H1 (cell line): ENCODE data around the gene CLEC16A. TPM values are rescaled to one million over a fixed set of nuclear protein-coding genes. Genes with fewer than 3 reads are reported as not detected.

ENCODE experiments used
- CTCF ChIA-PET: fragments of 300-600 bp; sonication (Branson Sonifier 250); formaldehyde crosslinking; loops from one replicate; lab custom pipeline; 2021; ENCODE audit not compliant: partially characterized antibody; lab: Charles Lee
- POLR2A ChIA-PET: fragments of 300-600 bp; sonication (Branson Sonifier 250); formaldehyde crosslinking; loops from one replicate; lab custom pipeline; 2021; ENCODE audit warnings: inconsistent platforms; ENCODE audit not compliant: partially characterized antibody; lab: Charles Lee
- DNase-seq, 2 experiments: peaks; one replicate each; pipeline versions ENCODE4 v3.0.0 to v3.0.0-alpha.2; 2010 to 2022; ENCODE audit warnings: low spot score in 2 of 2, low read depth in 1 of 2, mixed read lengths in 1 of 2
- FAIRE-seq: peaks from 2 replicates; lab custom pipeline; 2011; peaks lifted over from hg19 to GRCh38; lab: Jason Lieb, UNC
- H2AFZ ChIP-seq: 2 replicates; pipeline ENCODE4 v1.8.1; 2012; ENCODE audit warnings: low read length, inconsistent platforms
- H2AK5ac ChIP-seq: 2 replicates; pipeline ENCODE4 v1.6.1; 2013; ENCODE audit warnings: low read depth, low read length
- H2BK120ac ChIP-seq: replicated peaks from 2 replicates; pipeline ENCODE3; 2013; ENCODE audit warnings: low read depth, low read length, inconsistent platforms
- H2BK12ac ChIP-seq: 2 replicates; pipeline ENCODE4 v1.6.1; 2013; ENCODE audit warnings: low read depth, low read length
- H2BK15ac ChIP-seq: 2 replicates; pipeline ENCODE4 v1.6.1; 2013; ENCODE audit warnings: low read length
- H2BK20ac ChIP-seq: 2 replicates; pipeline ENCODE4 v1.6.1; 2013; ENCODE audit warnings: low read length
- H2BK5ac ChIP-seq: 2 replicates; pipeline ENCODE4 v1.6.1; 2013; ENCODE audit warnings: low read depth, low read length
- H3K14ac ChIP-seq: 2 replicates; pipeline ENCODE4 v1.6.1; 2013; ENCODE audit warnings: inconsistent platforms; ENCODE audit not compliant: insufficient read length
- H3K18ac ChIP-seq: 2 replicates; pipeline ENCODE4 v1.6.1; 2013; ENCODE audit warnings: low read length; ENCODE audit errors: extremely low read depth
- H3K23ac ChIP-seq: 2 replicates; pipeline ENCODE4 v1.6.1; 2013; ENCODE audit warnings: inconsistent platforms; ENCODE audit not compliant: insufficient read length
- H3K23me2 ChIP-seq: 2 replicates; pipeline ENCODE4 v1.6.1; 2013; ENCODE audit warnings: low read depth, low read length
- H3K27ac ChIP-seq: 2 replicates; pipeline ENCODE4 v1.6.1; 2011; ENCODE audit warnings: low read depth, low read length, inconsistent platforms
- H3K27me3 ChIP-seq, 4 experiments: replicated peaks in 1 of 4; 1 replicate in 1 of 4; 2 replicates in 3 of 4; pipeline versions ENCODE4 v1.6.1 to v1.8.1; 2011 to 2013; ENCODE audit warnings: low read length in 3 of 4, mild to moderate bottlenecking in 3 of 4, inconsistent platforms in 2 of 4, mixed read lengths in 2 of 4, moderate library complexity in 1 of 4; ENCODE audit not compliant: control insufficient read depth in 3 of 4, insufficient read depth in 3 of 4; ENCODE audit errors: extremely low read depth in 1 of 4
- H3K36me3 ChIP-seq, 4 experiments: 2 replicates each; pipeline versions ENCODE4 v1.6.1 to v1.8.1; 2011 to 2013; ENCODE audit warnings: mild to moderate bottlenecking in 4 of 4, low read length in 3 of 4, moderate library complexity in 2 of 4, control low read depth in 1 of 4, inconsistent platforms in 1 of 4; ENCODE audit not compliant: insufficient read depth in 4 of 4, control insufficient read depth in 2 of 4
- H3K4ac ChIP-seq: replicated peaks from 2 replicates; pipeline ENCODE3; 2013; ENCODE audit warnings: low read length, low read depth, mixed read lengths, inconsistent platforms; ENCODE audit not compliant: insufficient read length
- H3K4me1 ChIP-seq, 4 experiments: replicated peaks in 1 of 4; 1 replicate in 1 of 4; 2 replicates in 3 of 4; pipeline versions ENCODE4 v1.6.1 to v1.8.1; 2011 to 2013; ENCODE audit warnings: low read length in 3 of 4, inconsistent platforms in 2 of 4, mixed read lengths in 1 of 4; ENCODE audit not compliant: insufficient read depth in 4 of 4, control insufficient read depth in 3 of 4
- H3K4me2 ChIP-seq, 2 experiments: 2 replicates each; pipeline versions ENCODE4 v1.6.1 to v1.8.1; 2011 to 2013; ENCODE audit warnings: low read depth in 2 of 2, low read length in 2 of 2, control low read depth in 1 of 2, inconsistent platforms in 1 of 2, mild to moderate bottlenecking in 1 of 2; ENCODE audit not compliant: insufficient read depth in 1 of 2
- H3K4me3 ChIP-seq, 4 experiments: fragments of 200-600, 300-600 bp in 1 of 4; sonication (generic), shearing (Covaris generic), sonication (Bioruptor Twin) in 1 of 4; 2 replicates each; pipeline versions ENCODE4 v1.5.1 to v1.8.1; 2011 to 2016; ENCODE audit warnings: low read length in 4 of 4, low read depth in 3 of 4, control low read depth in 2 of 4, inconsistent platforms in 2 of 4, mild to moderate bottlenecking in 2 of 4, mixed read lengths in 1 of 4, moderate library complexity in 1 of 4; ENCODE audit not compliant: insufficient read depth in 2 of 4; ENCODE audit errors: extremely low read depth in 1 of 4
- H3K56ac ChIP-seq: replicated peaks from 2 replicates; pipeline ENCODE3; 2013; ENCODE audit warnings: low read depth, mild to moderate bottlenecking, mixed read lengths, low read length, inconsistent platforms; ENCODE audit not compliant: insufficient read length
- H3K79me1 ChIP-seq: 2 replicates; pipeline ENCODE4 v1.6.1; 2013; ENCODE audit warnings: low read depth, low read length, control low read depth
- H3K79me2 ChIP-seq, 2 experiments: 2 replicates each; pipeline versions ENCODE4 v1.6.1 to v1.8.1; 2012 to 2013; ENCODE audit warnings: low read length in 2 of 2, mild to moderate bottlenecking in 2 of 2, inconsistent platforms in 1 of 2; ENCODE audit not compliant: insufficient read depth in 2 of 2, control insufficient read depth in 1 of 2
- H3K9ac ChIP-seq, 4 experiments: replicated peaks in 1 of 4; 1 replicate in 1 of 4; 2 replicates in 3 of 4; pipeline versions ENCODE4 v1.6.1 to v1.8.1; 2011 to 2013; ENCODE audit warnings: low read depth in 3 of 4, low read length in 3 of 4, control low read depth in 2 of 4, mild to moderate bottlenecking in 2 of 4, moderate library complexity in 2 of 4, inconsistent platforms in 1 of 4; ENCODE audit errors: extremely low read depth in 1 of 4
- H3K9me3 ChIP-seq, 2 experiments: 2 replicates each; pipeline versions ENCODE4 v1.6.1 to v1.8.1; 2012 to 2013; ENCODE audit warnings: mild to moderate bottlenecking in 2 of 2, moderate library complexity in 2 of 2, control low read depth in 1 of 2, inconsistent platforms in 1 of 2, low read depth in 1 of 2, low read length in 1 of 2, mixed read lengths in 1 of 2; ENCODE audit not compliant: insufficient read depth in 2 of 2
- H4K20me1 ChIP-seq, 2 experiments: replicated peaks in 1 of 2; 2 replicates each; pipeline versions ENCODE3 to v1.8.1; 2011 to 2013; ENCODE audit warnings: inconsistent platforms in 2 of 2, low read length in 2 of 2, mild to moderate bottlenecking in 1 of 2; ENCODE audit not compliant: insufficient read depth in 2 of 2, control insufficient read depth in 1 of 2
- H4K5ac ChIP-seq: 2 replicates; pipeline ENCODE4 v1.6.1; 2013; ENCODE audit warnings: low read length, low read depth, mixed read lengths, inconsistent platforms; ENCODE audit not compliant: insufficient read length
- H4K8ac ChIP-seq: 2 replicates; pipeline ENCODE4 v1.8.0; 2013; ENCODE audit warnings: mild to moderate bottlenecking, moderate library complexity, low read length, inconsistent platforms; ENCODE audit not compliant: insufficient read depth; ENCODE audit errors: extremely low read depth
- H4K91ac ChIP-seq: replicated peaks from 2 replicates; pipeline ENCODE3; 2013; ENCODE audit warnings: low read length, mixed read lengths, inconsistent platforms; ENCODE audit not compliant: insufficient read length
- ASH2L ChIP-seq: fragments of 200-600, 300-600 bp; sonication (generic); IDR thresholded peaks from one replicate; pipeline ENCODE4 v1.7.1; 2017; ENCODE audit warnings: low read length
- CEBPB ChIP-seq: IDR thresholded peaks from 2 replicates; pipeline ENCODE4 v1.6.1; 2012; ENCODE audit warnings: low read depth, low read length
- CHD1 ChIP-seq: IDR thresholded peaks from 2 replicates; pipeline ENCODE4 v1.6.1; 2012; ENCODE audit warnings: low read depth, low read length, improper control_type of control experiment
- EGR1 ChIP-seq: IDR thresholded peaks from 2 replicates; pipeline ENCODE4 v1.6.1; 2011; ENCODE audit warnings: low read depth, low read length, borderline replicate concordance
- GABPA ChIP-seq: IDR thresholded peaks from 2 replicates; pipeline ENCODE4 v1.6.1; 2011; ENCODE audit warnings: mild to moderate bottlenecking, low read length, moderate library complexity, borderline replicate concordance; ENCODE audit not compliant: insufficient read depth
- HDAC6 ChIP-seq: IDR thresholded peaks from one replicate; pipeline ENCODE4 v1.7.1; 2012; ENCODE audit warnings: low read depth, mild to moderate bottlenecking, inconsistent platforms, low read length, moderate library complexity
- KDM4A ChIP-seq: IDR thresholded peaks from one replicate; pipeline ENCODE4 v1.7.1; 2012; ENCODE audit warnings: low read depth, mild to moderate bottlenecking, moderate library complexity, low read length, inconsistent platforms; ENCODE audit not compliant: severe bottlenecking
- PHF8 ChIP-seq: fragments of 200-600 bp; sonication (generic); conservative IDR thresholded peaks from 2 replicates; pipeline ENCODE4 v1.7.1; 2012; ENCODE audit warnings: low read depth, mild to moderate bottlenecking, inconsistent platforms, low read length, moderate library complexity
- SAP30 ChIP-seq: fragments of 300-600 bp; sonication (generic); IDR thresholded peaks from 2 replicates; pipeline ENCODE4 v1.7.1; 2012; ENCODE audit warnings: low read length, moderate library complexity, mild to moderate bottlenecking, inconsistent platforms; ENCODE audit not compliant: insufficient read depth, insufficient replicate concordance
- TCF12 ChIP-seq: IDR thresholded peaks from 2 replicates; pipeline ENCODE4 v1.6.1; 2011; ENCODE audit warnings: low read depth, mild to moderate bottlenecking, low read length
- WGBS, 2 experiments: shearing (Covaris generic) in 1 of 2; methylation state at CpG; one replicate each; pipeline versions ENCODE4 v1.1.6 to v1.1.7; 2013 to 2015; ENCODE audit warnings: low lambda C conversion rate in 2 of 2, mixed read lengths in 2 of 2, inconsistent platforms in 1 of 2, low coverage in 1 of 2, missing lambda C conversion rate in 1 of 2; ENCODE audit not compliant: insufficient replicate concordance in 2 of 2, insufficient coverage in 1 of 2, insufficient read length in 1 of 2; ENCODE audit errors: extremely low coverage in 1 of 2, missing lambda C conversion rate in 1 of 2; 5-methylcytosine and 5-hydroxymethylcytosine counted together
- polyA plus RNA-seq, 7 experiments: library from polyadenylated mRNA; depleted of rRNA in 3 of 7; stranded (reverse) in 5 of 7; unstranded in 2 of 7; fragments of >200 nt in 5 of 7; fragments of 200-250 nt in 2 of 7; gene quantifications; 1 replicate in 5 of 7; 2 replicates in 1 of 7; 4 replicates in 1 of 7; pipeline versions ENCODE4 v1.2.1 to v1.2.3, GENCODE V29; 2011 to 2013; ENCODE audit warnings: missing spikeins in 2 of 7, mixed read lengths in 2 of 7
- total RNA-seq: library from RNA; stranded (reverse); fragmentation: NEBNext Ultra II Directional; extraction: Animal tissue kit (Norgen Biotek cat#: 25700); gene quantifications from 2 replicates; pipeline ENCODE4 v1.2.1, GENCODE V29; 2021

The CLEC16A gene
- total and polyA plus RNA-seq, 2 of the 8 experiments (the other 6 are each of a cell fraction or from before 2014, with no cell fraction given): 7.6 to 19.3 TPM

DNA sequence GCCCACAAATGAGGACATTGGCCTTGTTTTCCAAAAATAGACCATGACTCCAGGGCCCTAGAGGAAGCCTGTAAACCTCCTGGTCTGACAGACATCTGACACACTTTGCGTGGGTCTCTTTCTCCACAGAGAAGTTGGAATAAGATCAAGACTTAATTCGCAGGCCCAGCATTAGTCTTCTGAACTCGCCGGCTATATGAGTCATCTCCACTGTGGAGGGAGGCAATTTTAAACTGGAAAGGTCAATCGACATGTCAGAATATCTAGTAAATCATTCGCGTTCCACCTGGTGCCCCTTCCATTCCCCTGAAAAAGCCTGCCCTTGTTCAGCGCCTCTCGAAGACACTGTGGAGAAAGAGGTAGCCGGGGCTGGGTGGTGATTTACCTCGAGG, 140.1 kb downstream of the CLEC16A start:
- FAIRE-seq: no peak
- H2AFZ ChIP-seq: no peak overlapping the region
- no peak overlapping the region for H4K5ac ChIP-seq
- no peak overlapping the region; the same call in 1 of the 2 replicates for H4K8ac ChIP-seq
- no peak overlapping the region for H3K56ac ChIP-seq
- H3K79me2 ChIP-seq: no peaks in the 10 kb centered on the region
- H4K91ac ChIP-seq: no peak overlapping the region
- no peak overlapping the region for H2BK120ac ChIP-seq
- 90% methylated on average over 10 of the region's 11 CpGs; no CpG with 5 or more reads in 1 of the 2 experiments for WGBS, 2 experiments
- H3K23me2 ChIP-seq: no peaks in the 10 kb centered on the region
- H3K9me3 ChIP-seq: no peaks in the 10 kb centered on the region
- no peaks in the 10 kb centered on the region for H4K20me1 ChIP-seq
- H3K27me3 ChIP-seq: no peaks in the 10 kb centered on the region
- no peaks in the 10 kb centered on the region for H3K79me1 ChIP-seq
- no peak overlapping the region for H2BK20ac ChIP-seq
- H3K9ac ChIP-seq: no peak overlapping the region
- H2BK5ac ChIP-seq: no peak overlapping the region
- H3K4me3 ChIP-seq: no peak overlapping the region
- ChIA-PET POLR2A (no interaction called here), CTCF (interaction anchor here (0.6 kb wide), 1 partner anchor 288 kb away, joined by 3 read pairs; no protein-coding TSS in a partner anchor)
- no peak for DNase-seq
- H3K27ac ChIP-seq: no peak overlapping the region
- no peak overlapping the region for H2BK12ac ChIP-seq
- H3K23ac ChIP-seq: no peak overlapping the region
- H3K4ac ChIP-seq: no peak overlapping the region
- no peak overlapping the region for H2BK15ac ChIP-seq
- H3K18ac ChIP-seq: no peak overlapping the region
- H3K36me3 ChIP-seq: no peaks in the 10 kb centered on the region
- peaks cover 0 to 9% (median 1%) of the 10 kb centered on the region in 4 experiments; a peak in 2 of 7 replicates for H3K4me1 ChIP-seq
- no peak overlapping the region for H3K14ac ChIP-seq
- TF ChIP-seq PHF8: no peak
- no peak for TF ChIP-seq KDM4A
- no peak for TF ChIP-seq SAP30
- no peak for TF ChIP-seq ASH2L
- TF ChIP-seq CHD1: no peak
- TF ChIP-seq TCF12: no peak
- TF ChIP-seq GABPA: no peak
- TF ChIP-seq CEBPB: no peak
- no peak for TF ChIP-seq HDAC6
- no peak for TF ChIP-seq EGR1
- H3K4me2 ChIP-seq: no peak overlapping the region
- H2AK5ac ChIP-seq: no peak overlapping the region
